ENCODE results near the gene MFSD2A. TPM values are rescaled to one million over a fixed set of nuclear protein-coding genes. Genes with fewer than 3 reads are reported as not detected.
A peak's percentile ranks its signal among the peaks of the same experiment; 100 is the strongest.

The MFSD2A gene
- total RNA-seq, 3 donors from 2014 or later = 3.0 to 61.5 (median 7.9) TPM

- intact Hi-C loops (cut with DNase I; ENCODE audit: low total_unique reads) = loop anchor here (5.0 kb wide), 1 partner anchor 154 kb away; no protein-coding TSS in a partner anchor
- Histone ChIP-seq H3K9me3 (no peaks in the 10 kb centered on the region), H3K27ac (no peak overlapping the region), H3K4me1 (no peaks in the 10 kb centered on the region), H3K36me3 (no peaks in the 10 kb centered on the region), H3K4me3 (no peak overlapping the region), H3K27me3 (no peaks in the 10 kb centered on the region)
- no peak for DNase-seq (ENCODE audit: low spot score in 2 of 2)
- no peak for TF ChIP-seq POLR2AphosphoS5 (IDR thresholded peaks at IDR 0.05)
- TF ChIP-seq POLR2A (IDR thresholded peaks at IDR 0.05) = no peak
- TF ChIP-seq CTCF (IDR thresholded peaks at IDR 0.05) = no peak
Measured at GRCh38 chr1:39971138-39971537, 16.2 kb downstream of the MFSD2A start.

DNA sequence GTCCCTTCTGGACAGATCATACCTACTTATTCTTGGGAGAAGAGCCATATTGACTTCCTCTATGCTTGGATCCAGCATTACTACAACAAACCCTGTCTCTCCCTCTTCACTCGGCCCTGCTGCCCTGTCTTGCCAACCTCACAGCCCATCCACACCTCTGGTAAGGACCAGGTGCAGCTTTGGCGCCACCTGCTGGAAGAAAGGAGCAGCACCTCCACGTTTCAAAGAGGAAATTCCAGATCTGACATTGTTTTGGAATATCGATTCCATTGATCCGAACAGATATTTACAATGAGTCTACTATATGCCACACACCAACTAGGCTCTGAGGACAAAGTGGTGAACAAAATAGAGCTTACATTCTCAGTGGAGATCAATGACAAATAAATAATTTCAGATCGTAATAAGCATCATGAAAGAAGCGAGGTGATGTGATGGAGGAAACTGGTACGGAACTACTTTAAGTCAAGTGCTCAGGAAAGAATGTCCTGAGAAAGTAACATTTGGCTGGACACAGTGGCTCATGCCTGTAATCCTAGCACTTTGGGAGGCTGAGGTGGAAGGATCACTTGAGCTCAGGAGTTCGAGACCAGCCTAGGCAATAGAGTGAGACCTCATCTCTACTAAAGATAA is 18.7 kb downstream of the MFSD2A start:
- H3K27me3 ChIP-seq = no peaks in the 10 kb centered on the region
- no peaks in the 10 kb centered on the region for H3K36me3 ChIP-seq
- peak in 1 of 3 donors; percentile 32 for TF ChIP-seq POLR2AphosphoS5 (IDR thresholded peaks at IDR 0.05)
- no peak for TF ChIP-seq POLR2A (IDR thresholded peaks at IDR 0.05)
- peak; percentile 92 to 98 (median 95) for TF ChIP-seq CTCF (IDR thresholded peaks at IDR 0.05)
- DNase-seq (ENCODE audit: low spot score in 2 of 2) = peak; percentile 69 to 82
- intact Hi-C loops (cut with DNase I; ENCODE audit: low total_unique reads) = loop anchor here (5.0 kb wide), 1 partner anchor 156 kb away; no protein-coding TSS in a partner anchor
- H3K9me3 ChIP-seq = no peaks in the 10 kb centered on the region
- H3K27ac ChIP-seq = no peak overlapping the region
- no peak overlapping the region for H3K4me3 ChIP-seq
- H3K4me1 ChIP-seq = no peaks in the 10 kb centered on the region

DNA sequence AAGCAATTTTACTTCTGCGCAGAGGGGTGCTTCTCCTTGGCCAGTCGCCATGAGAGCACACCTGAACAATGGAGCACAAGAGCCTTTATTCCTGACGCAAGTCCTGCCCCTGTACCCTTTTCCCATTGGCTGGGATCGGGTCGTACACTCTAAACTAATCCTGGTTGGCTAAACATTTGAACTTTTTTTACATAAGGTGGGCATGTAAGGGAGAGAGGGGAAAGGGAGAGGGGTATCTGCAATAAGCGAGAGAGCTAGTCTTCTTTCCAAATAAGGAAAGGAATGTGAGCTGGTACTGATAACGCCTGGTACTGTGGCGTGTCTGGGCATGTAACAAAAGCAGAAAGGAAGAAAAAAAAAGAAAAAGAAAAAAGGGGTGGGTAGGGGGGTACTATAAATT is 21.8 kb downstream of the MFSD2A start:
- no peaks in the 10 kb centered on the region for H3K4me1 ChIP-seq
- no peak for TF ChIP-seq CTCF (IDR thresholded peaks at IDR 0.05)
- no peak for TF ChIP-seq POLR2AphosphoS5 (IDR thresholded peaks at IDR 0.05)
- TF ChIP-seq POLR2A (IDR thresholded peaks at IDR 0.05) = no peak
- intact Hi-C loops (cut with DNase I; ENCODE audit: low total_unique reads) = no loop called here
- no peak for DNase-seq (ENCODE audit: low spot score in 2 of 2)
- H3K9me3 ChIP-seq = no peaks in the 10 kb centered on the region
- H3K4me3 ChIP-seq = no peak overlapping the region
- no peaks in the 10 kb centered on the region for H3K27me3 ChIP-seq
- no peak overlapping the region for H3K27ac ChIP-seq
- H3K36me3 ChIP-seq = no peaks in the 10 kb centered on the region

DNA sequence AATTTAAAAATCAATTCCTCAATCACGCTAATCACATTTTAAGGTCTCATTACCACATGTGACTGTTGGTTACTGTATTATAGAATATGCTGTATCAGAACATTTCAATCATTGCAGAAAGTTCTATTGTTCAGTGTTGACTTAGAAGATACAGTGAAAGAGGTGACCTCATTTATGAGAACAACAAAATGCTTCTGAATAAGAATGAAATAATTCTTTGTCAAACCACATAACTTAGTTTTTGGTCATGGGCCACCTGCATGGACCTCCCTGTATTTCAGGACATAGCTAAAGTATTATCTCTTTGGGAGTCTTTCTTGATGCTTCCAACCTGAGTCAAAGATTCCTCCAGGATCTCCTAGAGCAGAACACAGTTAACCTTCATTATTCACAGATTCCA is 22.3 kb downstream of the MFSD2A start:
- Histone ChIP-seq H3K27me3 (no peaks in the 10 kb centered on the region), H3K4me3 (no peak overlapping the region), H3K9me3 (no peaks in the 10 kb centered on the region), H3K27ac (no peak overlapping the region), H3K36me3 (no peaks in the 10 kb centered on the region), H3K4me1 (no peaks in the 10 kb centered on the region)
- no peak for TF ChIP-seq POLR2A (IDR thresholded peaks at IDR 0.05)
- TF ChIP-seq CTCF (IDR thresholded peaks at IDR 0.05) = no peak
- no peak for TF ChIP-seq POLR2AphosphoS5 (IDR thresholded peaks at IDR 0.05)
- intact Hi-C loops (cut with DNase I; ENCODE audit: low total_unique reads) = no loop called here
- no peak for DNase-seq (ENCODE audit: low spot score in 2 of 2)

- no peaks in the 10 kb centered on the region for H3K4me1 ChIP-seq
- H3K27me3 ChIP-seq = no peaks in the 10 kb centered on the region
- H3K27ac ChIP-seq = no peak overlapping the region
- no peak for TF ChIP-seq POLR2A (IDR thresholded peaks at IDR 0.05)
- TF ChIP-seq POLR2AphosphoS5 (IDR thresholded peaks at IDR 0.05) = no peak
- no peak for TF ChIP-seq CTCF (IDR thresholded peaks at IDR 0.05)
- no peaks in the 10 kb centered on the region for H3K36me3 ChIP-seq
- DNase-seq (ENCODE audit: low spot score in 2 of 2) = no peak
- no peaks in the 10 kb centered on the region for H3K9me3 ChIP-seq
- intact Hi-C loops (cut with DNase I; ENCODE audit: low total_unique reads) = no loop called here
- no peak overlapping the region for H3K4me3 ChIP-seq
Measured at GRCh38 chr1:39979654-39980053, 24.7 kb downstream of the MFSD2A start.
